Upper lobe of left lung (tissue), 6 donors: ENCODE results near the gene INTS14. TPM values are rescaled to one million over a fixed set of nuclear protein-coding genes. Genes with fewer than 3 reads are reported as not detected.

Experiments used
- ATAC-seq, 2 donors: fragments of 200-7000 bp; cut with Tn5 transposase; one replicate each; pipeline ENCODE4 v1.9.1; 2022; ENCODE audit warnings: mild to moderate bottlenecking in 2 of 2, moderate library complexity in 2 of 2; ENCODE audit not compliant: low FRiP score in 2 of 2
- DNase-seq, 2 donors: peaks; one replicate each; pipeline ENCODE4 v3.0.0-alpha.2; 2019 to 2020
- H3K27ac ChIP-seq, 4 donors: fragments of 200-600 bp; sonication (generic); one replicate each; pipeline ENCODE4 v1.5.1; 2016 to 2019
- H3K27me3 ChIP-seq, 4 donors: fragments of 200-600 bp; sonication (generic); one replicate each; pipeline ENCODE4 v1.5.1; 2017 to 2019
- H3K36me3 ChIP-seq, 4 donors: fragments of 200-600 bp; sonication (generic); one replicate each; pipeline ENCODE4 v1.5.1; 2016 to 2019
- H3K4me1 ChIP-seq, 4 donors: fragments of 200-600 bp; sonication (generic); one replicate each; pipeline ENCODE4 v1.5.1; 2018 to 2019
- H3K4me3 ChIP-seq, 4 donors: fragments of 200-600 bp; sonication (generic); one replicate each; pipeline ENCODE4 v1.5.1; 2017 to 2019; ENCODE audit warnings: mild to moderate bottlenecking in 2 of 4, moderate library complexity in 1 of 4
- H3K9me3 ChIP-seq, 4 donors: fragments of 200-600 bp; sonication (generic); one replicate each; pipeline ENCODE4 v1.5.1; 2018 to 2019
- EP300 ChIP-seq, 4 donors: sonication (generic); formaldehyde crosslinking; IDR thresholded peaks; one replicate each; pipeline ENCODE4 v1.5.1; 2017; ENCODE audit warnings: antibody characterized with exemption in 4 of 4, control low read depth in 2 of 4
- POLR2A ChIP-seq, 4 donors: fragments of 450-650 bp; IDR thresholded peaks; one replicate each; pipeline ENCODE4 v1.5.1; 2016 to 2017; ENCODE audit warnings: antibody characterized with exemption in 4 of 4, mild to moderate bottlenecking in 2 of 4
- POLR2AphosphoS5 ChIP-seq, 2 donors: sonication (generic); formaldehyde crosslinking; IDR thresholded peaks; one replicate each; pipeline ENCODE4 v1.5.1; 2017; ENCODE audit warnings: antibody characterized with exemption in 2 of 2
- WGBS, 2 donors: methylation state at CpG; one replicate each; pipeline ENCODE4 v1.1.5; 2017 to 2018; 5-methylcytosine and 5-hydroxymethylcytosine counted together
- total RNA-seq, 6 donors: library from RNA; depleted of rRNA in 4 of 6; stranded (reverse); fragments of >200 nt in 4 of 6; gene quantifications; one replicate each; pipeline versions ENCODE4 v1.1.0 to v1.2.1, GENCODE V29; 2016 to 2021
- TF ChIP-seq, protein P1 (sequence below), 6 experiments: fragments of 450-650 bp in 4 of 6; fragments of 200-600 bp in 2 of 6; sonication (generic) in 2 of 6; IDR thresholded peaks; one replicate each; pipeline ENCODE4 v1.5.1; 2016 to 2019; ENCODE audit warnings: antibody characterized with exemption in 6 of 6
- donor health status: DM: no; HTN: no; CAD: no; lungs with moderate emphysema.
- donor health status: DM: no; HTN: yes; CAD: no; lungs with severe emphysema.

INTS14 gene
- total RNA-seq, 6 donors from 2014 or later, result 25.1 to 44.4 (median 30.0) TPM

GRCh38 chr15:65631503-65631902, 20.6 kb upstream of the INTS14 start:
- WGBS, 2 donors, result 92% methylated on average over 6 of the region's 6 CpGs
- H3K9me3 ChIP-seq, result no peaks in the 10 kb centered on the region
- H3K27me3 ChIP-seq, result no peaks in the 10 kb centered on the region
- ATAC-seq (no peak), DNase-seq (no peak)
- peaks cover 0 to 5% (median 0%) of the 10 kb centered on the region in 4 donors for H3K36me3 ChIP-seq
- no peak overlapping the region for H3K4me3 ChIP-seq
- no peaks in the 10 kb centered on the region for H3K4me1 ChIP-seq
- TF ChIP-seq POLR2A (IDR thresholded peaks at IDR 0.05), result no peak
- TF ChIP-seq, protein P1, sequence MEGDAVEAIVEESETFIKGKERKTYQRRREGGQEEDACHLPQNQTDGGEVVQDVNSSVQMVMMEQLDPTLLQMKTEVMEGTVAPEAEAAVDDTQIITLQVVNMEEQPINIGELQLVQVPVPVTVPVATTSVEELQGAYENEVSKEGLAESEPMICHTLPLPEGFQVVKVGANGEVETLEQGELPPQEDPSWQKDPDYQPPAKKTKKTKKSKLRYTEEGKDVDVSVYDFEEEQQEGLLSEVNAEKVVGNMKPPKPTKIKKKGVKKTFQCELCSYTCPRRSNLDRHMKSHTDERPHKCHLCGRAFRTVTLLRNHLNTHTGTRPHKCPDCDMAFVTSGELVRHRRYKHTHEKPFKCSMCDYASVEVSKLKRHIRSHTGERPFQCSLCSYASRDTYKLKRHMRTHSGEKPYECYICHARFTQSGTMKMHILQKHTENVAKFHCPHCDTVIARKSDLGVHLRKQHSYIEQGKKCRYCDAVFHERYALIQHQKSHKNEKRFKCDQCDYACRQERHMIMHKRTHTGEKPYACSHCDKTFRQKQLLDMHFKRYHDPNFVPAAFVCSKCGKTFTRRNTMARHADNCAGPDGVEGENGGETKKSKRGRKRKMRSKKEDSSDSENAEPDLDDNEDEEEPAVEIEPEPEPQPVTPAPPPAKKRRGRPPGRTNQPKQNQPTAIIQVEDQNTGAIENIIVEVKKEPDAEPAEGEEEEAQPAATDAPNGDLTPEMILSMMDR (IDR thresholded peaks at IDR 0.05), result no peak
- no peak for TF ChIP-seq POLR2AphosphoS5 (IDR thresholded peaks at IDR 0.05)
- no peak for TF ChIP-seq EP300 (IDR thresholded peaks at IDR 0.05)
- H3K27ac ChIP-seq, result no peak overlapping the region

DNA sequence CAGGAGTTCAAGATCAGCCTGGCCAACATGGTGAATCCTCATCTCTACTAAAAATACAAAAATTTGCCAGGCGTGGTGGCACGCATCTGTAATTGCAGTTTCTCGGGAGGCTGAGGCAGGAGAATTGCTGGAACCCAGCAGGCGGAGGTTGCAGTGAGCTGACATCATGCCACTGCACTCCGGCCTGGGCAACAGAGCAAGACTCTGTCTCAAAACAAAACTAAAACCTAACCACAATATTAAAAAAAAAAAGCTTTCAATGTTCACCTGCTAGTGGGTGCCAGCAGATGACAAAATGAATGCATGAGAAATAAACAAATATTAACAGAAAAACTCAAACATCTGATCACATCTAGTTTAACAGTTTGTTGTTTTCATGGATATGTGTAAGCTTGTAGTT, 19.8 kb upstream of the INTS14 start:
- Histone ChIP-seq H3K4me3 (no peak overlapping the region), H3K36me3 (peaks cover 0 to 12% (median 4%) of the 10 kb centered on the region in 4 donors), H3K4me1 (no peaks in the 10 kb centered on the region), H3K9me3 (no peaks in the 10 kb centered on the region), H3K27ac (no peak overlapping the region), H3K27me3 (no peaks in the 10 kb centered on the region)
- WGBS, 2 donors, result 87 to 100% methylated on average over 5 of the region's 5 CpGs
- ATAC-seq (no peak), DNase-seq (no peak)
- TF ChIP-seq, protein P1 (IDR thresholded peaks at IDR 0.05), result no peak
- no peak for TF ChIP-seq POLR2AphosphoS5 (IDR thresholded peaks at IDR 0.05)
- no peak for TF ChIP-seq EP300 (IDR thresholded peaks at IDR 0.05)
- no peak for TF ChIP-seq POLR2A (IDR thresholded peaks at IDR 0.05)

GRCh38 chr15:65629548-65629947, 18.6 kb upstream of the INTS14 start:
- H3K4me3 ChIP-seq, result no peak overlapping the region
- H3K27ac ChIP-seq, result no peak overlapping the region
- H3K36me3 ChIP-seq, result peaks cover 0 to 23% (median 11%) of the 10 kb centered on the region in 4 donors
- no peaks in the 10 kb centered on the region for H3K4me1 ChIP-seq
- H3K27me3 ChIP-seq, result no peaks in the 10 kb centered on the region
- TF ChIP-seq POLR2A (IDR thresholded peaks at IDR 0.05), result no peak
- TF ChIP-seq POLR2AphosphoS5 (IDR thresholded peaks at IDR 0.05), result no peak
- TF ChIP-seq EP300 (IDR thresholded peaks at IDR 0.05), result no peak
- TF ChIP-seq, protein P1 (IDR thresholded peaks at IDR 0.05), result no peak
- ATAC-seq (no peak), DNase-seq (no peak)
- 92 to 97% methylated on average over 3 of the region's 3 CpGs for WGBS, 2 donors
- H3K9me3 ChIP-seq, result no peaks in the 10 kb centered on the region

GRCh38 chr15:65626856-65627255, 15.9 kb upstream of the INTS14 start:
- Histone ChIP-seq H3K36me3 (peaks cover 0 to 31% (median 16%) of the 10 kb centered on the region in 4 donors), H3K9me3 (no peaks in the 10 kb centered on the region), H3K27me3 (no peaks in the 10 kb centered on the region), H3K4me3 (no peak overlapping the region), H3K27ac (no peak overlapping the region), H3K4me1 (no peaks in the 10 kb centered on the region)
- WGBS, 2 donors, result 73 to 80% methylated on average over 4 of the region's 4 CpGs
- DNase-seq, result no peak
- TF ChIP-seq POLR2AphosphoS5 (IDR thresholded peaks at IDR 0.05) (no peak), POLR2A (IDR thresholded peaks at IDR 0.05) (no peak), EP300 (IDR thresholded peaks at IDR 0.05) (no peak)
- TF ChIP-seq, protein P1 (IDR thresholded peaks at IDR 0.05), result no peak
- no peak for ATAC-seq

DNA sequence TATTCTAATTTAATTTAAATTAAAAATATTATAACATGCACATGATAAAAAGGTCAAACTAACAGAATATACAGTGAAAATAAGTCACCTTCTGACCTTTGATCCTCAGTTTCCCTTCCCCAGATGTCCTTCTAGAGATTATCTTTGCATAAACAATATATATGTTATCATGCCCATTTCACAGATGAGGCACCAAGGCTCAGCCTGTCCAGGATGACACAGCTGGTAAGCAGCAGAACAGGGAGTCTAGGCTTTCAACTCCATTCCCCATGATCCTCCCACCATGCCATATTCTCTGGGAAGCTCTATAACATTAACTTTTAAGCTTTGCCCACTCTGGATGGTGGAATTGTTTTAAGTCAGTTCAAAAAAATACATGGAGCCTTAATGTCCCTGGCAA, 12.2 kb upstream of the INTS14 start:
- ATAC-seq (no peak), DNase-seq (no peak)
- H3K27ac ChIP-seq, result no peak overlapping the region
- H3K4me1 ChIP-seq, result no peaks in the 10 kb centered on the region
- TF ChIP-seq EP300 (IDR thresholded peaks at IDR 0.05) (no peak), POLR2A (IDR thresholded peaks at IDR 0.05) (no peak), POLR2AphosphoS5 (IDR thresholded peaks at IDR 0.05) (no peak)
- TF ChIP-seq, protein P1 (IDR thresholded peaks at IDR 0.05), result no peak
- peaks cover 0 to 31% (median 19%) of the 10 kb centered on the region in 4 donors for H3K36me3 ChIP-seq
- H3K9me3 ChIP-seq, result no peaks in the 10 kb centered on the region
- H3K27me3 ChIP-seq, result no peaks in the 10 kb centered on the region
- no peak overlapping the region for H3K4me3 ChIP-seq
